Measurements from ENCODE around the gene PHACTR1. TPM values are rescaled to one million over a fixed set of nuclear protein-coding genes. Genes with fewer than 3 reads are reported as not detected.

The PHACTR1 gene
- total RNA-seq, 1 donor from 2014 or later: 85.9 TPM

DNA sequence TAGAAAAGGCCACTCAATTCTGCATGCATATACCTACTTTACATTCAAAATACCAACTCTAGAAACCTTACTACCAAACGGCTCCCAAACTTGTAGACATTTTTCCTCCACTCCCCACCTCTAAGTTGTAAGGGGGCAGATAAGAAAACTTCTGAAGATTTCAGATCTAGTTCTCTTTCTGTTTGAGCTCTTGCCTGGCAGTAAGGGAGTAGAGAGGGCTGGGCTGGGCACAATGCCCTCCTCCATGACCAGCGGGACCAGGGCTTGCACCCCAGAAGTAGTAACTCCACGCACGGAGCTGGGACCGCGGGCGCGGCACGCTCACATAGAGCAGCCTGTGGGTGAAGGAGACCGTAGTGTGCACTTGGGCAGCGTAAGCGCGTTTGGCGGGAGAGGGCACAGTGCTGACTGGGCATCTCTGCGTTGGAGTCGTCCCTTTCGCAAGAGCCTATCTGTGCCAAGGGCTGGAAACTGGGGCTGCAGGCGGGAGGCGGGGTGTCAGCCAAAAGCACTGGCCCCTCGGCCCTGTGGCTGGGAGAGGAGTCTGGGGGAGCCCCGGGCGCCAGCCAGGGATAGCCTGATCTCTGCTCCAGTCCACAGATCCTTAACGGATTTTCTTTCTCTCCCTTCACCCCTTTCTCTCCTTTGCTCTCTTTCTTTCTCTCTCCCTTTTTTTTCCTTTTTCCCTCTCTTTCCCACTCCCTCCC lies 32.4 kb downstream of the PHACTR1 start:
- H3K9me3 ChIP-seq (replicated peaks): peaks cover 9% of the 10 kb centered on the region
- intact Hi-C loops (cut with micrococcal nuclease): no loop called here
- H3K4me1 ChIP-seq: peaks cover 12% of the 10 kb centered on the region
- DNase-seq: no peak
- TF ChIP-seq, protein P1, sequence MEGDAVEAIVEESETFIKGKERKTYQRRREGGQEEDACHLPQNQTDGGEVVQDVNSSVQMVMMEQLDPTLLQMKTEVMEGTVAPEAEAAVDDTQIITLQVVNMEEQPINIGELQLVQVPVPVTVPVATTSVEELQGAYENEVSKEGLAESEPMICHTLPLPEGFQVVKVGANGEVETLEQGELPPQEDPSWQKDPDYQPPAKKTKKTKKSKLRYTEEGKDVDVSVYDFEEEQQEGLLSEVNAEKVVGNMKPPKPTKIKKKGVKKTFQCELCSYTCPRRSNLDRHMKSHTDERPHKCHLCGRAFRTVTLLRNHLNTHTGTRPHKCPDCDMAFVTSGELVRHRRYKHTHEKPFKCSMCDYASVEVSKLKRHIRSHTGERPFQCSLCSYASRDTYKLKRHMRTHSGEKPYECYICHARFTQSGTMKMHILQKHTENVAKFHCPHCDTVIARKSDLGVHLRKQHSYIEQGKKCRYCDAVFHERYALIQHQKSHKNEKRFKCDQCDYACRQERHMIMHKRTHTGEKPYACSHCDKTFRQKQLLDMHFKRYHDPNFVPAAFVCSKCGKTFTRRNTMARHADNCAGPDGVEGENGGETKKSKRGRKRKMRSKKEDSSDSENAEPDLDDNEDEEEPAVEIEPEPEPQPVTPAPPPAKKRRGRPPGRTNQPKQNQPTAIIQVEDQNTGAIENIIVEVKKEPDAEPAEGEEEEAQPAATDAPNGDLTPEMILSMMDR (IDR thresholded peaks at IDR 0.05; ENCODE audit: borderline replicate concordance): no peak
- peaks cover 92% of the 10 kb centered on the region for H3K27me3 ChIP-seq (ENCODE audit: low read depth)
- H3K4me3 ChIP-seq: peak overlapping the region; percentile 55
- H3K27ac ChIP-seq (replicated peaks): no peak overlapping the region
- no peaks in the 10 kb centered on the region for H3K36me3 ChIP-seq

DNA sequence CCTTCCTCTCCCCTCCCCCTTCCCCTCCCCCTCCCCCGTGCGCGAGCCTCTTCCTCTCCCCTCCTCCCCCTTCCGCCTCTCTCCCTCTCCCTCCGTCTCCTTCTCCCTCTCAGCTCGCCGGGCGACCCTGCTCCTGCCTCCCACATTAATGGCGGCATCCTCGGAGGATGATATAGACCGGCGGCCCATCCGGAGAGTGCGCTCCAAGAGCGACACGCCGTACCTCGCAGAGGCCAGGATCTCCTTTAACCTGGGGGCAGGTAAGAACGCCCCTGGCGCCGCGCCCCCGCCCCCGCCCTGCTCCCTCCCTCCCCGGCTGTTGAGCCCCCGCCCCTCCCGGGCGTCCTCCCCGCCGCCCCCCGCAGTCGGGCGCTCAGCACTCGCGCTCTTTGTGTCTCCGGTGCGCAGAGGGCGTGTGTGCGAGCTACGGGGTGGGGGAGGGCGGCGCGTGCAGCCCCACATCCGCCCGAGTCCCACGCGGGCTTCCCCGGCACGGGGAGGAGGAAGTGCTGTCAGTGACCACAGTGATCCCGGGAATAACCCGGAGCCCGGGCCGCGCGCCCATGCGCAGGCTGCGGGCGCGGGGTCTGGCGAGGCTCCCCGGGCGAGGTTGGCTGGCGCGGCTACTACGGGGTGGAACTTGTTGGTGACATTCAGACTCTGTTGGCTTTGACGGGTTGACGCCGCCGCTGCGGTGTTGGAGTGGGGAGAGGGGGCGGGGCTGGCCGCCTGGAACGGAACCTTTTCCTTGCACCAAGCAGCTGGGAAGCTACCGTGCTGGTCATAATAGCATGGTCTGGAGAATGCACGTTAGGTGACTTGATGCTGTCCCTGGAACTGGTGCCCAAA lies 33.2 kb downstream of the PHACTR1 start:
- TF ChIP-seq, protein P1 (IDR thresholded peaks at IDR 0.05; ENCODE audit: borderline replicate concordance): no peak
- H3K36me3 ChIP-seq: no peaks in the 10 kb centered on the region
- H3K9me3 ChIP-seq (replicated peaks): peaks cover under 1% of the 10 kb centered on the region
- H3K4me3 ChIP-seq: peak overlapping the region; percentile 55
- no peak for DNase-seq
- intact Hi-C loops (cut with micrococcal nuclease): no loop called here
- H3K27ac ChIP-seq (replicated peaks): no peak overlapping the region
- peaks cover 96% of the 10 kb centered on the region for H3K27me3 ChIP-seq (ENCODE audit: low read depth)
- H3K4me1 ChIP-seq: peaks cover 12% of the 10 kb centered on the region

DNA sequence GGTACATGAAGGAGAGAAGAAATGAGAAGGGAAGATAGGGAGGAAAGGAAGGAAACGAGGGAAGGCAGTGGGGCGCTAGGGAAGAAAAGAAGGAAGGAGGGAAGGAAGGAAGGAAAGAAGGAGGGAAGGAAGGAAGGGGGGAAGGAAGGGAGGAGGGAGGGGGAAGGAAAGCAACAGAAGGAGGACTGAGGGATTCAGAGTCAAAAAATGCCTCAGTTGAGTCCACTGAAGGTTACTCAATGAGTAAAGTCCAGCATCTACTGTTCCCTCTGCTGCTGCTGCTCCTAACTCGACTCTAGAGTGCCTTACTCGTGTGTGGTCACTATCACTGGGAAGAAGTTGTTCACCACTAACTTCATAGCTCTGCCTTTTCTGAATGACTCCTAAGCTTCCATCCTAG lies 33.8 kb downstream of the PHACTR1 start:
- intact Hi-C loops (cut with micrococcal nuclease): no loop called here
- Histone ChIP-seq H3K4me3 (peak overlapping the region; percentile 55), H3K36me3 (no peaks in the 10 kb centered on the region), H3K27ac (replicated peaks) (no peak overlapping the region), H3K9me3 (replicated peaks) (no peaks in the 10 kb centered on the region), H3K4me1 (peaks cover 12% of the 10 kb centered on the region), H3K27me3 (ENCODE audit: low read depth) (peaks cover 96% of the 10 kb centered on the region)
- TF ChIP-seq, protein P1 (IDR thresholded peaks at IDR 0.05; ENCODE audit: borderline replicate concordance): no peak
- no peak for DNase-seq

DNA sequence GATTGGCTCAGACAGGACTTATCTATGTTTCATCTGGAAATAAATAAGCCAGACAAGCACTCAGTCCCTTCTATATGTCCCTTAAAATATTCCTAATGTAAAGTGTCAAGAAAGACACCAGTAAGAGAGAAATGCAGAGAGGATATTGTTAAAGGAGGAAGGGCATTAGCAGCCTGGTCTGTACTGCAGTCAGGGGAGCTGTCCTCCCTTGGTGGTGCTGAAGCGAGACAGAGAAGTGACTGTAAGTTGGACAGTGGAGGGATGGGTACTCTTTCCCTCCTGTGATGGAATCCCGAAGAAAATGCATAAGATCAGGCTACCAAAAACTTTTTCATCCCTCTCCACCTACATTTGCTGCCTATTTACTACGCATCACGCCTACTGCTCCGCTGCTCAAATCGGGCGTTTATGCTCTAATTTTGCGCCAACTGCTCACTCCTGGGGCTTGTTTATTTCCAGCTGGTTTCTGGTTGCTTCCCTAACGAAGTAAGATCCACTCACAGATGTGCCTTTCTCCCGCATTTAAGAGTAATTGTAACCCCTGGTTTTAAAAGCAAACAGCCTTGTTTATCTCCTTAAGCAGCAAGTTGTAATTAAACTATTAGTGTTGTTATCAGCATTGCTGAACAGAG lies 35.2 kb downstream of the PHACTR1 start:
- Histone ChIP-seq H3K4me3 (no peak overlapping the region), H3K27me3 (ENCODE audit: low read depth) (peaks cover 94% of the 10 kb centered on the region), H3K4me1 (peaks cover 12% of the 10 kb centered on the region), H3K9me3 (replicated peaks) (no peaks in the 10 kb centered on the region), H3K27ac (replicated peaks) (no peak overlapping the region), H3K36me3 (no peaks in the 10 kb centered on the region)
- DNase-seq: peak; percentile 42
- intact Hi-C loops (cut with micrococcal nuclease): no loop called here
- TF ChIP-seq, protein P1 (IDR thresholded peaks at IDR 0.05; ENCODE audit: borderline replicate concordance): no peak

DNA sequence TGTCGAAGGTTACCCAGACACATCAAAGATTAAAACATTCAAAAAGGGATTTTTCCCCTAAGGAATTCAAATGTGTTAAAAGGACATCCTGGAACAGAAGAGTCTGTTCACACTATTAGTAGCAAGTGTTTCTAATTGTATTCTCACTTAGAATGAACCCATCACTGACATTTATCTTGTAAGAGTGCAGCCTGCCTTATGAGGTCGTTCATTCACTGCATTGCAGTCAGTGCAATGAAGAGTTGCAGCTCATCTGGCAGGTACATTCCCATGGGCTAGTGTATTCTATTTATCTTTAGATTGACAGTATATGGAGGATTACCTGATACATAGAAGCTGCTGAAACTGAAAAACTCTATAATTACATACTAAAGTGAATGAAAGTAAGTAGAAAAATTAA lies 36.5 kb downstream of the PHACTR1 start:
- no peaks in the 10 kb centered on the region for H3K9me3 ChIP-seq (replicated peaks)
- intact Hi-C loops (cut with micrococcal nuclease): no loop called here
- TF ChIP-seq, protein P1 (IDR thresholded peaks at IDR 0.05; ENCODE audit: borderline replicate concordance): no peak
- H3K27ac ChIP-seq (replicated peaks): no peak overlapping the region
- no peak for DNase-seq
- peaks cover 94% of the 10 kb centered on the region for H3K27me3 ChIP-seq (ENCODE audit: low read depth)
- H3K36me3 ChIP-seq: no peaks in the 10 kb centered on the region
- peaks cover 12% of the 10 kb centered on the region for H3K4me1 ChIP-seq
- no peak overlapping the region for H3K4me3 ChIP-seq

Measured in left ventricle myocardium inferior (tissue), 1 donor.